ENCODE results near the gene TRMT5.
A peak's percentile ranks its signal among the peaks of the same experiment; 100 is the strongest.

The TRMT5 gene

DNA sequence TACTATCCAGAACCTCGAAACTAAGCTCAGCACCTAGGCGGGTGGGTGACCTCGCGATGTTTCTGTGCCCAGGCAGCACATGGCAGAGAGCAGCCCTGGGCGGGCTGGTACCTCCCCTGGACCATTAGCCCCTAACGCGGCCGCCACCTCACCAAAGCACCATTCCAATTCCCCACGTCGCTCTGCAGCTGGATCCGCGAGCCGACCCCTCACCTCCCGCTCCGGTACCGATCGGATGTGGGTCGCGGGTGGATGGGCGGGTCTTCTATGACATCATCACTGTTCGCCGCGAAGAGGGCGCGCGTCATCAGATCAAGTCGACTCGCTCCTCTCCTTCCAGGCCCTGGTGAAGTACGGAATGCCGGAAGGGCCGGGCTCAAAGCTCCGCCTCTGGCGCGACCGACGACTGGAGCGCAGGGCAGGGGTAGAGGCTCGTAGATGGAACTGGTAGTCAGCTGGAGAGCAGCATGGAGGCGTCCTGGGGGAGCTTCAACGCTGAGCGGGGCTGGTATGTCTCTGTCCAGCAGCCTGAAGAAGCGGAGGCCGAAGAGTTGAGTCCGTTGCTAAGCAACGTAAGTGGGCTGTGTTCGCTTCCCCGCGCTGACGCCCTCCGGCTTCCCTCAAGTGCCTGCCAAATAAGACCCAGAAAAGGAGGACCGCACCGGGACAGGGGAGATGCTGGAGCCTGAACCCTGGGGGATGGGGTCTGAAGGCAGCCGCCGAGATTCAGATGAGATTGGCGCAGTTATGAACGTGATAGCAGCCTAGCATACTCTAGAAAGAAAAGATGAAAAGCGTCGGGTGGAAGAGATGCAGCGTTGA is at the start of gene TRMT5, which contains the start of gene SLC38A6:
TRMT5 (minus strand) TSS at position 269 of the 822 bp plus-strand sequence; CDS start at position 163, 106 bp downstream.
SLC38A6 (plus strand) TSS at position 435 of the 822 bp plus-strand sequence; CDS start at position 468, 33 bp downstream.
- DNase-seq (ENCODE audit: low read depth in 2 of 2, low spot score in 1 of 2), result peak; percentile 71 to 79

GRCh38 chr14:61026526-61026925 is 45.6 kb upstream of the TRMT5 start:
- no peak for DNase-seq (ENCODE audit: low read depth in 2 of 2, low spot score in 1 of 2)

- DNase-seq (ENCODE audit: low read depth in 2 of 2, low spot score in 1 of 2), result peak; percentile 9 to 19
These were observed 44.7 kb upstream of the TRMT5 start for GRCh38 chr14:61025251-61026223.

DNA sequence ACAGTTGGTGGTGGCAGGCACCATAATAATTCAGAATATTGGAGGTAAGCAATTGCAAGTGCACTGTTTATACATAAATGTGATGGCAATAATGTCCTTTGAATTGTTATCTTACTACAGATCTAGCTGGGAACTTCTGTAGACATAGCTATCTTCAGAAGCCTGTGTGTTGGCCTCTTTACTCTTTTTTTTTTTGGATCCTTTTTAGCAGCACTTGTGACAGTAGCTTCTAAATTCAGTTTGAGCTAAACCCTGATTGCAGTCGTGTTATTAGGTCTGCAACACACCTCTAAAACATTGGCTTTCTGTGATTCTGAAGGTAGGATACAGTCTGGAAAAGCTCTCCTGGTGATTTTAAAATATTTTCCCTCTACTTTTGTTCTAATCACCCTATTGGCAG is 38.7 kb upstream of the TRMT5 start:
- no peak for DNase-seq (ENCODE audit: low read depth in 2 of 2, low spot score in 1 of 2)

- no peak for DNase-seq (ENCODE audit: low read depth in 2 of 2, low spot score in 1 of 2)
These were observed 22.7 kb upstream of the TRMT5 start for GRCh38 chr14:61003571-61003970.

GRCh38 chr14:60999536-60999935 is 18.7 kb upstream of the TRMT5 start:
- DNase-seq (ENCODE audit: low read depth in 2 of 2, low spot score in 1 of 2), result no peak

DNA sequence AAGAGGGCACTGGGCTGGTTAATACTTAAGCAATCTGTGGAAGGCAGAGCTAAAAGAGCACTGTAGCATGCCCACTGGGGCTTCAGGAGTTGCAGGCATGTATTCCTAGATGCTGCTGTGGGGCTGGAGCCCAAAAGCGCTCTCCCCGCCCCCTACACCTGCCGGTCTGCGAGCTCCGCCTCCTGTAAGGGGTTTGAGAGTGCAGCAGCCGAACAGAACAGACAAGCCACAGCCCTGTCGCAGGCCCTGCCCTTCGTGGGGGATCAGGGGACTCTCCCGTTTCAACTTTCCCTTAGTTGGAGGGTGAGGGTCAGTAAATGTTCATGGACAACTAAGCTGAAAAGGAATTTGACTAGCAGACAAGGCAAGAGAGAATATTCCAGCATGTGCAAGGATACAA is 17.7 kb upstream of the TRMT5 start:
- no peak for DNase-seq (ENCODE audit: low read depth in 2 of 2, low spot score in 1 of 2)

DNA sequence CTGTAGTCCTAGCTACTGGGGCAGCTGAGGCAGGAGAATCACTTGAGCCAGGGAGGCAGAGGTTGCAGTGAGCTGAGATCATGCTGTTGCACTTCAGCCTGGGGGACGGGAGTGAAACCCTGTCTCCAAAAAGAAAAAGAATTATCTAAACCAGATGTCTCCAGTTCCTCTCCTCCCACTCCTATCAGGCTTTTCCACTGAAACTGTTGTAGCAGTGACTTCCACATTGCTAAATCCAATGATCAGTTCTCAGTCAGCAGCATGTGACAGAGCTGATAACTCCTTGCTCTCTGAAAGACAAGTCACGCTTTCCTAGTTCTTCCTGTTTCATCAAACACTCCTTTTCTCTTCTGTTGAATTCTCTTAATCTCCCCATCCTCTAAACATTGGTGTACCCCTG is 8.7 kb upstream of the TRMT5 start:
- no peak for DNase-seq (ENCODE audit: low read depth in 2 of 2, low spot score in 1 of 2)

DNA sequence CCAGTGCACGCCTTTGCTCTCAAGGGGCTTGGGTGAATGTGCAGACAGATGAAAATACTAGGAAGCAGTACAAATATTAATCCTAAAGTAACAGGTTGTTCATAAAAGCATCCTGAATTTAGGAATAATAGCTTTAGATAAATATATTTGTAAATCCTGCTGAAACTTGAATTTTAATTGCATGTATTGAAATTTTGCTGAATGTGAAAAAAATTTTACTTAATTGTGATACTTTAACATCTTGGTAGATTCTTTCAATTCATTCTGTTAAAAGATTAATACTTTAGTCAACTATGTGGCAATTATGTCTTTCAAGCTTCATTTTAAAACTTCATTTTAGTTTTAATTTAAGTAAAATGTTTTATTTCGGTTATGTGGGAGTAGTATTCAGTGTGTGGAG is 5.6 kb upstream of the TRMT5 start:
- no peak for DNase-seq (ENCODE audit: low read depth in 2 of 2, low spot score in 1 of 2)

- no peak for DNase-seq (ENCODE audit: low read depth in 2 of 2, low spot score in 1 of 2)
These were observed 3.3 kb upstream of the TRMT5 start for GRCh38 chr14:60984196-60984595.

GRCh38 chr14:60981633-60982455 is 965 bp upstream of the TRMT5 start:
- no peak for DNase-seq (ENCODE audit: low read depth in 2 of 2, low spot score in 1 of 2)

GRCh38 chr14:60977847-60978246 is 3.0 kb downstream of the TRMT5 start:
- DNase-seq (ENCODE audit: low read depth in 2 of 2, low spot score in 1 of 2), result no peak

- DNase-seq (ENCODE audit: low read depth in 2 of 2, low spot score in 1 of 2), result no peak
These were observed 5.3 kb downstream of the TRMT5 start for GRCh38 chr14:60975551-60975950.

DNA sequence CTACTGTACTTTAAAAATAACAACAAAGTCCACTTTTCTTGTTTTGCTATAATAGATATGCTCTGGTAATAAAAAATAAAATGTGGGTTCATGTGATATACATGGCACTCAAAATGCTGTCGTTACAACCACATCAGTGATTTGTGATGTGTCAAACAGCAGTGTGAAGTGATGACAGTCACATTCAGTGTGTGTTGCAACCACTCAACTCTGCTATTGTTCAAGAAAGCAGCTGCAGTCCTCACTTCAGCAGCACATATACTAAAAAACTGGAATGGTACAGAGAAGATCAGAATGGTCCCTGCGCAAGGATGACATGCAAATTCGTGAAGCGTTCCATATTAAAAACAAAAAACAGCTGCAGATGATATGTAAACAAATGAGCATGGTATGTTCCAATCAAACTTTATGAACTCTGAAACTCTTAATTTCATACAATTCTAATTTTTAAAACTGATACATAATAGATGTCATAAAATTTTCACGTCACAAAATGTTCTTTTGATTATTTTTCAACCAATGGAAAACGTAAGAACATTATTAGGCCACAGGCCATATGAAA is 6.7 kb downstream of the TRMT5 start:
- no peak for DNase-seq (ENCODE audit: low read depth in 2 of 2, low spot score in 1 of 2)

DNA sequence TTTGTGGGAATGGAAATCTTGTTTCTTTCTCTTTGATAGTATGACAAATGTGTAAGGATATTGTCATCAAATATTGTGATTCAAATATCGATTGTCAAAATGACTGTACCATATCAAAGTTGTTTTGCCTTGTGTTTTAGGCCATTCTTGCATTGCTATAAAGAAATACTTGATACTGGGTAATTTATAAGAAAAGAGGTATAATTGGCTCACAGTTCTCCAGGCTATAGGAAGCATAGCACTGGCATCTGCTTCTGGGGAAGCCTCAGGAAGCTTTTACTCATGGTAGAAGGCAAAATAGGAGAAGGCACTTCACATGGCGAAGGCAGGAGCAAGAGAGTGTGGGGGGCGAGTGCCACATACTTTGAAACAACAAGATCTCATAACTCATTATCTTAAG is 7.8 kb downstream of the TRMT5 start:
- DNase-seq (ENCODE audit: low read depth in 2 of 2, low spot score in 1 of 2), result no peak

DNA sequence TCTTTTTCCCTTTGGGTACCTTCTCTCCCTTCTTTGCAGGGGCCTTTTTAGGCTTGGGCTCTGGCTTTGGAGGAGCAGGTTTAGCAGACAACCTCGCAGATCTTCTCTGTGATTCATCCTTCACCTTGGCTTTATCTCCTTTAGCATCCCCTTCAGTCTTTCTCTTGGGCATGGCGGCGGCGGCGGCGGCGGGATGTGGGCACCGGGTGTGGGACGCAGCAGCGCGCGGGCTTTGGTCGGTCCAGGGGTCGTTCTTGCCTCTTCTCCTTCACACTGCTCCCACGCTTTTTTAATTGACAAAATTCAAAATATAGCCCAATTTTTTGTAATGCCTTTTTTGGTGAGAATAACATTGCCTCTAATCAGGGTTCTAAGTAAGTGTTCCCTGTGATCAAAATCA is 8.6 kb downstream of the TRMT5 start:
- DNase-seq (ENCODE audit: low read depth in 2 of 2, low spot score in 1 of 2), result no peak

- no peak for DNase-seq (ENCODE audit: low read depth in 2 of 2, low spot score in 1 of 2)
These were observed 9.6 kb downstream of the TRMT5 start for GRCh38 chr14:60971271-60971670.

- DNase-seq (ENCODE audit: low read depth in 2 of 2, low spot score in 1 of 2), result no peak
These were observed 10.7 kb downstream of the TRMT5 start for GRCh38 chr14:60970146-60970545.

DNA sequence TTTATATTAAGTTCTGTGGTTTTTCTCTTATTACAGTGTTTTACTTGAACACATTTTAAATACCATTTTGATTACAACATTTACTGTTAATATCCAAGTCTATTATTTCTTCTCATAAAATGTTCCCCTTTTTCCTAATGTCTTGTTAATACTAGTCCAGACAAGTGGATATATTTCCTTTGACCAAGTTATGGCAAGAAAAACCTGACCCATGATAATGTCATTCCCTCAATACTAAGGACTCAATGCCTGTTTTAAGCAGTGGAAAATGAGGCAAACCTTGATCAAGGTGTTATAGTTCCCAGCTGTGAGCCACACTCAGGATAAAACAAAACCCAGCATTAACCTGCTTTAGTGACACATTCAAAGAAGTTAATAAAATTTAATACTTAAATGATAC is 12.2 kb downstream of the TRMT5 start:
- no peak for DNase-seq (ENCODE audit: low read depth in 2 of 2, low spot score in 1 of 2)

GRCh38 chr14:60968099-60968498 is 12.8 kb downstream of the TRMT5 start:
- no peak for DNase-seq (ENCODE audit: low read depth in 2 of 2, low spot score in 1 of 2)

DNA sequence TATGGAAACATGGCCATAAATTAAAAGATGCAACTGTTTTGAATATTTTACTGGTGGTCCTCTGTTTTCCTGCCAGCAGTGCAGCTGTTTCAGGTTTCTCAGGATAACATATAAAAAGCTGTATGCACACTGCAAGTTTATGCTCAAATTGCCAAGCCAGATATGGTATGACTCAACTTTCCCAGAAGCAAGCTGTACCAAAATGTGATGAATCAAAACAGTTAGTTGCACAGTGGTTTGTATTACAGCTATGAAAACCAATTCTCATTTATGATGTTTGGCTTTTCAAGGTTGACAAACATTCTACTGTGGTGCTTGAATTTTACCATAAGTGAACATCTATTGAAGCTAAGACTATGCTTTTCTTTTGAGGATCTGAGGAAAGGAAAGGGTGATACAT is 15.5 kb downstream of the TRMT5 start:
- DNase-seq (ENCODE audit: low read depth in 2 of 2, low spot score in 1 of 2), result no peak
